COLO668 (cell line): ENCODE data around the gene ANKRD11.
"Not testable (repeated sequence)": the region's sequence is repeated elsewhere in the genome, so short reads cannot be mapped to it uniquely, and the experiment has no call there.

Source experiments
- DNase-seq: peaks from one replicate; lab custom pipeline; 2025; ENCODE audit not compliant: unreplicated experiment; lab: John Stamatoyannopoulos, UW

The ANKRD11 gene

GRCh38 chr16:89409161-89409711, 81.1 kb downstream of the ANKRD11 start:
- no peak for DNase-seq

GRCh38 chr16:89408315-89408714, 82.0 kb downstream of the ANKRD11 start:
- no peak for DNase-seq

- DNase-seq, result no peak
Observed at GRCh38 chr16:89407925-89408300, 82.4 kb downstream of the ANKRD11 start.

- DNase-seq, result no peak
Observed at GRCh38 chr16:89407282-89407924, 83.0 kb downstream of the ANKRD11 start.

- no peak for DNase-seq
Observed at GRCh38 chr16:89406277-89406888, 84.0 kb downstream of the ANKRD11 start.

GRCh38 chr16:89404561-89404960, 85.8 kb downstream of the ANKRD11 start:
- DNase-seq, result no peak

GRCh38 chr16:89402962-89403361, 87.4 kb downstream of the ANKRD11 start:
- no peak for DNase-seq

GRCh38 chr16:89401641-89402445, 88.5 kb downstream of the ANKRD11 start:
- DNase-seq, result no peak

GRCh38 chr16:89401205-89401604, 89.2 kb downstream of the ANKRD11 start:
- DNase-seq, result no peak

GRCh38 chr16:89400740-89401139, 89.6 kb downstream of the ANKRD11 start:
- no peak for DNase-seq

- no peak for DNase-seq
Observed at GRCh38 chr16:89398924-89399323, 91.4 kb downstream of the ANKRD11 start.

GRCh38 chr16:89397331-89397861, 93.0 kb downstream of the ANKRD11 start:
- no peak for DNase-seq

GRCh38 chr16:89396156-89396555, 94.2 kb downstream of the ANKRD11 start:
- DNase-seq, result no peak

- DNase-seq, result no peak
Observed at GRCh38 chr16:89395150-89396142, 94.9 kb downstream of the ANKRD11 start.

- no peak for DNase-seq
Observed at GRCh38 chr16:89393738-89394406, 96.5 kb downstream of the ANKRD11 start.

- no peak for DNase-seq
Observed at GRCh38 chr16:89392881-89393737, 97.3 kb downstream of the ANKRD11 start.

GRCh38 chr16:89390224-89390583, 100.2 kb downstream of the ANKRD11 start:
- DNase-seq, result not testable (repeated sequence)

GRCh38 chr16:89389504-89390223, 100.7 kb downstream of the ANKRD11 start:
- DNase-seq, result not testable (repeated sequence)
